ENCODE measurements around the gene POLQ. TPM values are rescaled to one million over a fixed set of nuclear protein-coding genes. Genes with fewer than 3 reads are reported as not detected.

The POLQ gene
- total RNA-seq, 1 experiment from 2014 or later: 14.9 TPM

DNA sequence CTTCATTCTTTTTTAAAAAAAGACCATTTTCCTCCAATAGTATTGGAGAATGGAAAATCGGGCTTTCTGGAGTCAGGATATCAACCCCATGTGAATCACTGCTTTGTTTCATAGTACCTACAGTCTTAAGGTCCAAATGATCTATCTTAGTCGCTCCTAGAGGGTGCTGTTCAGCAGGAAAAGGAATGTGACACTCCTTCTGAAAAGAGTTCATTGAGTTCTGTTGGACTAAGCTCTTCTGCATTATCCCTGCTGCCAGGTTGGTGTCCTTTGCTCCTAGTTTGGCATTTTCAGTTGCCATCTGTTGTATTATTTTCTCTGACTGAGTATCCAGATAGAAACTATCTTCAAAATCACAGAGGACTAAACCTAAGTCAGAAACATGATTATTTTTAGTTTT, 57.2 kb downstream of the POLQ start (continued):
- TF ChIP-seq, protein P1, sequence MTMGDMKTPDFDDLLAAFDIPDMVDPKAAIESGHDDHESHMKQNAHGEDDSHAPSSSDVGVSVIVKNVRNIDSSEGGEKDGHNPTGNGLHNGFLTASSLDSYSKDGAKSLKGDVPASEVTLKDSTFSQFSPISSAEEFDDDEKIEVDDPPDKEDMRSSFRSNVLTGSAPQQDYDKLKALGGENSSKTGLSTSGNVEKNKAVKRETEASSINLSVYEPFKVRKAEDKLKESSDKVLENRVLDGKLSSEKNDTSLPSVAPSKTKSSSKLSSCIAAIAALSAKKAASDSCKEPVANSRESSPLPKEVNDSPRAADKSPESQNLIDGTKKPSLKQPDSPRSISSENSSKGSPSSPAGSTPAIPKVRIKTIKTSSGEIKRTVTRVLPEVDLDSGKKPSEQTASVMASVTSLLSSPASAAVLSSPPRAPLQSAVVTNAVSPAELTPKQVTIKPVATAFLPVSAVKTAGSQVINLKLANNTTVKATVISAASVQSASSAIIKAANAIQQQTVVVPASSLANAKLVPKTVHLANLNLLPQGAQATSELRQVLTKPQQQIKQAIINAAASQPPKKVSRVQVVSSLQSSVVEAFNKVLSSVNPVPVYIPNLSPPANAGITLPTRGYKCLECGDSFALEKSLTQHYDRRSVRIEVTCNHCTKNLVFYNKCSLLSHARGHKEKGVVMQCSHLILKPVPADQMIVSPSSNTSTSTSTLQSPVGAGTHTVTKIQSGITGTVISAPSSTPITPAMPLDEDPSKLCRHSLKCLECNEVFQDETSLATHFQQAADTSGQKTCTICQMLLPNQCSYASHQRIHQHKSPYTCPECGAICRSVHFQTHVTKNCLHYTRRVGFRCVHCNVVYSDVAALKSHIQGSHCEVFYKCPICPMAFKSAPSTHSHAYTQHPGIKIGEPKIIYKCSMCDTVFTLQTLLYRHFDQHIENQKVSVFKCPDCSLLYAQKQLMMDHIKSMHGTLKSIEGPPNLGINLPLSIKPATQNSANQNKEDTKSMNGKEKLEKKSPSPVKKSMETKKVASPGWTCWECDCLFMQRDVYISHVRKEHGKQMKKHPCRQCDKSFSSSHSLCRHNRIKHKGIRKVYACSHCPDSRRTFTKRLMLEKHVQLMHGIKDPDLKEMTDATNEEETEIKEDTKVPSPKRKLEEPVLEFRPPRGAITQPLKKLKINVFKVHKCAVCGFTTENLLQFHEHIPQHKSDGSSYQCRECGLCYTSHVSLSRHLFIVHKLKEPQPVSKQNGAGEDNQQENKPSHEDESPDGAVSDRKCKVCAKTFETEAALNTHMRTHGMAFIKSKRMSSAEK (CRISPR knock-in tag; IDR thresholded peaks at IDR 0.05; ENCODE audit: borderline replicate concordance): no peak

DNA sequence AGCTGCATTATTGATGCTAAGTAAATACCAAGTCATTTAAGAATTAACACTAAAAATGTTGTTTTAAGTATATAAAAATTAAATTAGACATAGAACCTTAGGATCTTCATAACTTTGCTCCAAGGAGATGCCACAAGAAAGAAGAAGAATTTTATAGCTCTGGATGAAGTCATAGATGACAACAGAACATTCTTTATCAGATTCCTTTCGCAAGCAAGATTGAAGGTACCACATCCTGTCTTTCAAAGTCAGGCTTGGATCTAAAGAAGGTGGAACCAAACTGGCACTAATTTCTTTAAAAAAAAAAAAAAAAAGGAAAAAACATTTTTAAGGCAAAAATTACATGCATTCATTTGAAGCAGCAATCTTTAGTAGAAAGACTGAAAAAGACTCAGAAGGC, 62.5 kb downstream of the POLQ start:
- POLR2A ChIA-PET: no interaction called here
- H3K4me3 Mint-ChIP-seq: no peak overlapping the region
- no peaks in the 10 kb centered on the region for H3K9me3 Mint-ChIP-seq
- H3K27ac Mint-ChIP-seq: no peak overlapping the region
- no peaks in the 10 kb centered on the region for H3K27me3 Mint-ChIP-seq (ENCODE audit: low read depth)
- no peaks in the 10 kb centered on the region for H3K4me1 Mint-ChIP-seq
- peaks cover 40% of the 10 kb centered on the region for H3K36me3 Mint-ChIP-seq
- ATAC-seq (no peak), DNase-seq (ENCODE audit: low spot score) (no peak)
- CTCF ChIA-PET: no interaction called here
- TF ChIP-seq NR2C2 (CRISPR knock-in tag; IDR thresholded peaks at IDR 0.05) (no peak), ZNF138 (CRISPR knock-in tag; conservative IDR thresholded peaks at IDR 0.05) (no peak)

DNA sequence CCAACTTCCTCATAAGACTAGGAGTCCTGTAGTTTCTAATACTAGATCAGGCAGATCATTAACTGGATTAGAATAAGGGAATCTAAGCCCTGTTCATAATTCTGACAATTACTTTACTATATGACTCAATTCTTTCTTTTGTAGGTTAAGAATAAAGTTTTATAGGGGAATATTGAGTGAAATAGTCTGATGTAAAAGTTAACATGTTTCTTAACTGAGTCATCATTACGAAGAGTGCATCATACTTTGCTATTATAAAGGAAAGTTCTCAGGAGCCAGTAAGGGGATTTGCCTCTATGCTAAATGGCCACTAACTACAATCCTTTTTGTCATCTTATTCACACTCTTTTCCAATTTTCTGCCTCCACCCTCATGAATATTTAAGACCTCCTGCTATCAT, 63.1 kb downstream of the POLQ start:
- CTCF ChIA-PET: no interaction called here
- TF ChIP-seq, protein P2, sequence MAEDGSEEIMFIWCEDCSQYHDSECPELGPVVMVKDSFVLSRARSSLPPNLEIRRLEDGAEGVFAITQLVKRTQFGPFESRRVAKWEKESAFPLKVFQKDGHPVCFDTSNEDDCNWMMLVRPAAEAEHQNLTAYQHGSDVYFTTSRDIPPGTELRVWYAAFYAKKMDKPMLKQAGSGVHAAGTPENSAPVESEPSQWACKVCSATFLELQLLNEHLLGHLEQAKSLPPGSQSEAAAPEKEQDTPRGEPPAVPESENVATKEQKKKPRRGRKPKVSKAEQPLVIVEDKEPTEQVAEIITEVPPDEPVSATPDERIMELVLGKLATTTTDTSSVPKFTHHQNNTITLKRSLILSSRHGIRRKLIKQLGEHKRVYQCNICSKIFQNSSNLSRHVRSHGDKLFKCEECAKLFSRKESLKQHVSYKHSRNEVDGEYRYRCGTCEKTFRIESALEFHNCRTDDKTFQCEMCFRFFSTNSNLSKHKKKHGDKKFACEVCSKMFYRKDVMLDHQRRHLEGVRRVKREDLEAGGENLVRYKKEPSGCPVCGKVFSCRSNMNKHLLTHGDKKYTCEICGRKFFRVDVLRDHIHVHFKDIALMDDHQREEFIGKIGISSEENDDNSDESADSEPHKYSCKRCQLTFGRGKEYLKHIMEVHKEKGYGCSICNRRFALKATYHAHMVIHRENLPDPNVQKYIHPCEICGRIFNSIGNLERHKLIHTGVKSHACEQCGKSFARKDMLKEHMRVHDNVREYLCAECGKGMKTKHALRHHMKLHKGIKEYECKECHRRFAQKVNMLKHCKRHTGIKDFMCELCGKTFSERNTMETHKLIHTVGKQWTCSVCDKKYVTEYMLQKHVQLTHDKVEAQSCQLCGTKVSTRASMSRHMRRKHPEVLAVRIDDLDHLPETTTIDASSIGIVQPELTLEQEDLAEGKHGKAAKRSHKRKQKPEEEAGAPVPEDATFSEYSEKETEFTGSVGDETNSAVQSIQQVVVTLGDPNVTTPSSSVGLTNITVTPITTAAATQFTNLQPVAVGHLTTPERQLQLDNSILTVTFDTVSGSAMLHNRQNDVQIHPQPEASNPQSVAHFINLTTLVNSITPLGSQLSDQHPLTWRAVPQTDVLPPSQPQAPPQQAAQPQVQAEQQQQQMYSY (CRISPR knock-in tag; IDR thresholded peaks at IDR 0.05): no peak
- no peak for TF ChIP-seq NR2C2 (CRISPR knock-in tag; IDR thresholded peaks at IDR 0.05)
- TF ChIP-seq FOXP4 (CRISPR knock-in tag; IDR thresholded peaks at IDR 0.05): no peak
- TF ChIP-seq JUN (CRISPR knock-in tag; IDR thresholded peaks at IDR 0.05): no peak
- TF ChIP-seq ZNF121 (CRISPR knock-in tag; IDR thresholded peaks at IDR 0.05): no peak
- TF ChIP-seq FOXK1 (CRISPR knock-in tag; IDR thresholded peaks at IDR 0.05): no peak
- no peak for TF ChIP-seq GTF2I (CRISPR knock-in tag; conservative IDR thresholded peaks at IDR 0.05)
- no peak for TF ChIP-seq JAZF1 (CRISPR knock-in tag; IDR thresholded peaks at IDR 0.05)
- no peak for TF ChIP-seq E2F1 (CRISPR knock-in tag; IDR thresholded peaks at IDR 0.05)
- no peak for TF ChIP-seq ZBTB21 (CRISPR knock-in tag; IDR thresholded peaks at IDR 0.05; ENCODE audit: borderline replicate concordance)
- TF ChIP-seq, protein P3, sequence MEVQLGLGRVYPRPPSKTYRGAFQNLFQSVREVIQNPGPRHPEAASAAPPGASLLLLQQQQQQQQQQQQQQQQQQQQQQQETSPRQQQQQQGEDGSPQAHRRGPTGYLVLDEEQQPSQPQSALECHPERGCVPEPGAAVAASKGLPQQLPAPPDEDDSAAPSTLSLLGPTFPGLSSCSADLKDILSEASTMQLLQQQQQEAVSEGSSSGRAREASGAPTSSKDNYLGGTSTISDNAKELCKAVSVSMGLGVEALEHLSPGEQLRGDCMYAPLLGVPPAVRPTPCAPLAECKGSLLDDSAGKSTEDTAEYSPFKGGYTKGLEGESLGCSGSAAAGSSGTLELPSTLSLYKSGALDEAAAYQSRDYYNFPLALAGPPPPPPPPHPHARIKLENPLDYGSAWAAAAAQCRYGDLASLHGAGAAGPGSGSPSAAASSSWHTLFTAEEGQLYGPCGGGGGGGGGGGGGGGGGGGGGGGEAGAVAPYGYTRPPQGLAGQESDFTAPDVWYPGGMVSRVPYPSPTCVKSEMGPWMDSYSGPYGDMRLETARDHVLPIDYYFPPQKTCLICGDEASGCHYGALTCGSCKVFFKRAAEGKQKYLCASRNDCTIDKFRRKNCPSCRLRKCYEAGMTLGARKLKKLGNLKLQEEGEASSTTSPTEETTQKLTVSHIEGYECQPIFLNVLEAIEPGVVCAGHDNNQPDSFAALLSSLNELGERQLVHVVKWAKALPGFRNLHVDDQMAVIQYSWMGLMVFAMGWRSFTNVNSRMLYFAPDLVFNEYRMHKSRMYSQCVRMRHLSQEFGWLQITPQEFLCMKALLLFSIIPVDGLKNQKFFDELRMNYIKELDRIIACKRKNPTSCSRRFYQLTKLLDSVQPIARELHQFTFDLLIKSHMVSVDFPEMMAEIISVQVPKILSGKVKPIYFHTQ (CRISPR knock-in tag; IDR thresholded peaks at IDR 0.05): no peak
- H3K9me3 Mint-ChIP-seq: no peaks in the 10 kb centered on the region
- no peak overlapping the region for H3K27ac Mint-ChIP-seq
- ATAC-seq (no peak), DNase-seq (ENCODE audit: low spot score) (no peak)
- no peaks in the 10 kb centered on the region for H3K27me3 Mint-ChIP-seq (ENCODE audit: low read depth)
- no peak overlapping the region for H3K4me3 Mint-ChIP-seq
- H3K36me3 Mint-ChIP-seq: peaks cover 34% of the 10 kb centered on the region
- H3K4me1 Mint-ChIP-seq: no peaks in the 10 kb centered on the region
- POLR2A ChIA-PET: no interaction called here
